CD4-positive, alpha-beta T cell treated with Interleukin-17A for 4 hours (primary cell): ENCODE measurements around the gene KSR2.
"Not testable (repeated sequence)": the region's sequence is repeated elsewhere in the genome, so short reads cannot be mapped to it uniquely, and the experiment has no call there.

Source experiments
- DNase-seq: peaks from one replicate; pipeline ENCODE4 v3.0.0-alpha.2; 2020; ENCODE audit warnings: mixed read lengths

The KSR2 gene

DNA sequence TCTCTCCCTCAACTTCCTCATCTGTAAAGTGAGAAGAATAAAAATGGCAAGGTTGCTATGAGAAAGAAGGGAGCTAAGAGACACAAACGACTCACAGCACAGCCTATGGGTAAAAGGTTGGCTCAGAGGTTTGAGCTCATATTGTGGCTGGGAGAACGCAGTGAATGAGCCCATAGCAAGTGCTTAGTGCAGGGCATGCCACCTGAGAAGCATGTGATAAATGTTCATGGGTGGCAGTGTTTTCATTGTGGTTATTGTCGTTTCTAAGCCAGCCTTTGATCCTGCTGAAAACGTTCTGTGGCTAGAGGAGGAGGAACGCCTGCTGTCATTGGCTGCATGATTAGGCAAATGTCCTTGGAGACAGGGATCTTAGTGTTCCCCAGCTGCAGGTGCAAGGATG is 150.4 kb downstream of the KSR2 start:
- DNase-seq, result no peak

DNA sequence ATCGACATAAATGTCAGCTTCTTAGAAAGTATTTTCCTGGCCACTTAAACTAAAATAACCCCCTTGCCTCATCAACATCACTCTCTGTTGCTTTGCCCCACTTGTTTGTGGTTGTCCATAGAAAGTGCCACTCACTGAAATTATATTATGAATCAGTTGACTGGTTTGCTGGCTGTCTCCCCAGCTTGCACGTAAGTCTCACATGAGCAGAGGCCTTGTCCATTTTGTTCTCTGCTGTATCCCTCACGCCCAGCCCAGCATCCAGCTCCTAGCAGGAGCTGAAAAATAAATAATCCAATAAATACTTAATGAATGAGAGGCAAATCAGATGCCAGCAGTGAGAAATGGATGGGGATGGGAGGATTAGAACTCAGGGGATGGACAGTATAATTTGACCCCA is 159.3 kb downstream of the KSR2 start:
- DNase-seq, result no peak

DNA sequence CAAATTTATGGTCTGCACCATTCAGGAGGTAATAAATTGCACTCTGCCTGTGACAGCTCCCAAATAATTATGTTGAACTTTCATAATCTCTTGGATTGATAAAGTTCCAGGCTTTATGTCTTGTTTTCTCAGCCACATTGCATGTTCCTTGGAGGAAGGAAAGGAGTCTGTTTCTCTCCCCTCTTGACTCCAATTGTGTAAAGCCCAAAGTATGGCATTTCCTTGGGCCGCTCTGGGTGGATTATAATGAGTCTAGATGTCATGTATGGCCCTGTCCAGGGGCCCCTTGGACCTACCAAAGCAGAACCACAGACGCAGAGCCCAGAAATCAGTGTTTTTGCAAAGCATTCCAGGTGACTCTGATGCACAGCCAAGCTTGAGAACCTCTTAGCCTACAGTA is 160.8 kb downstream of the KSR2 start:
- DNase-seq, result no peak

DNA sequence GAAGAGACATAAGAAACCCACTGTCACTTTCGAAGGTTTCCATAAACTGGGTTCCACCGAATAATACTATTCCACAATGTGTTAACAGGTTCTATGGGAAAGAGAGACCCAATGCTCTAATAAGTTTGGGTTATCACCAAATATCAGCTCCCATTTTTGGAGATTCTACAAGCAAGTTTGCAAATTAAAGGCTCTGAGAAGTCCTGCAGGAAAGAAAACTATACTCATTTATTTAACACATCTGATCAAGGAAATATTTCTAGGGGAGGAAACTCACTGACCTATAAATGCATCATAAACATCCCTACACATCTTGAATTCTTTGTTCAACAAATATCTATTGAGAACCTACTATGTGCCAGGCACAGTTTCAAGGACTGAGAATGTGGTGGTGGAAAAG is 161.4 kb downstream of the KSR2 start:
- no peak for DNase-seq

DNA sequence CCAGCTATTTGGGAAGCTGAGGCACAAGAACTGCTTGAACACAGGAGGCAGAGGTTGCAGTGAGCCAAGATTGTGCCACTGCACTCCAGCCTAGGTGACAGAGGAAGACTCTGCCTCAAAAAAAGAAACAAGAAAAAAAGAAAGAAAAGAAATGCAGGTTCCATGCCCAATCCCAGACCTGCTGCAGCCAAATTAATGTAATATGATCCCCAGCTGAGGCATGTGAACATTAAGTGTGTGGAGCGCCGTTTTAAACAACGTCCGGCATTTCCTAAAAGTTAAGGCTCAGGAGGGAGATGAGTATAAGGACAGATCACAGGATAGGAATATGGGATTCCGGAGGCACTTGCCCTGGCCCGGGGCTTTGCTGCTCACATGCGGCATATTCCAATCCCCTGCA is 162.9 kb downstream of the KSR2 start:
- DNase-seq, result no peak

DNA sequence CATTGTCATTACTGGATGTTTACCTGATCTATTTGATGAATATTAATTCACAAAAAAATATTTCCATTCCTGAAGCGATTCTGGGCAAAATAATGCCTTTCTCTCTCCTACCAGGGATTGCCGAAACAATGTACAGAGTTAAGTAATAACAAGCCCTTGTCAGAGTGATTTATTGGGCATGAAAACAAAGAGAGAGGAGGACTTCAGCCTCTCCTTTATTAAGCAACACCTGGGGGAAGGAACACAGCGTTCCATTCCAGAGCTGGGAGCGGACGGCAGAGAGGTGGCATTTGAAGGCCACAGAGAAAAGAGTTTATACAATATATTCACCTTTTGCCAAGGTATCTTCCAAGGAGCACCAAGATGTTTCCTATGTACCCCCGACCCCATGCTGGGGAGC is 165.8 kb downstream of the KSR2 start:
- no peak for DNase-seq

DNA sequence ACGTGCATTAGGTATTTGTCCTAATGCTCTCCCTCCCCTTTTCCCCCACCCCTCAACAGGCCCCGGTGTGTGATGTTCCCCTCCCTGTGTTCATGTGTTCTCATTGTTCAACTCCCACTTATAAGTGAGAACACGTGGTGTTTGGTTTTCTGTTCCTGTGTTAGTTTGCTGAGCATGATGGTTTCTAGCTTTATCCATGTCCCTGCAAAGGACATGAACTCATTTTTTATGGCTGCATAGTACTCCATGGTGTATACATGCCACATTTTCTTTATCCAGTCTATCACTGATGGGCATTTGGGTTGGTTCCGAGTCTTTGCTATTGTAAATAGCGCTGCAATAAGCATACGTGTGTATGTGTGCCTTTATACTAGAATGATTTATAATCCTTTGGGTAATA is 168.1 kb downstream of the KSR2 start:
- DNase-seq, result not testable (repeated sequence)

DNA sequence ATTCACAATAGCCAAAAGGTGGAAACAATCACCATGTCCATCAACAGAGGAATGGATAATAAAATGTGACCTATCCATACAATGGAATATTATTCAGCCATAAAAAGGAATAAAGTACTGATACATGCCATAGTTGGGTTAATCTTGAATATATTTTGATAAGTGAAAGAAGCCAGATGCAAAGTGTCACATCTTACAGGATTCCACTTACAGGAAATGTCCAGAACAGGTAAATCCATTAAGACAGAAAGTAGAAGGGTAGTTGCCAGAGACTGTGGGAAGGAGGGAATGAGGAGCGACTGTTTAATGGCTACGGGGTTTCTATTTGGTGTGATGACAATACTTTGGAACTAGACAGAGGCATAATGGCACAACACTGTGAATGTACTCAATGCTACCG is 171.6 kb downstream of the KSR2 start:
- no peak for DNase-seq

DNA sequence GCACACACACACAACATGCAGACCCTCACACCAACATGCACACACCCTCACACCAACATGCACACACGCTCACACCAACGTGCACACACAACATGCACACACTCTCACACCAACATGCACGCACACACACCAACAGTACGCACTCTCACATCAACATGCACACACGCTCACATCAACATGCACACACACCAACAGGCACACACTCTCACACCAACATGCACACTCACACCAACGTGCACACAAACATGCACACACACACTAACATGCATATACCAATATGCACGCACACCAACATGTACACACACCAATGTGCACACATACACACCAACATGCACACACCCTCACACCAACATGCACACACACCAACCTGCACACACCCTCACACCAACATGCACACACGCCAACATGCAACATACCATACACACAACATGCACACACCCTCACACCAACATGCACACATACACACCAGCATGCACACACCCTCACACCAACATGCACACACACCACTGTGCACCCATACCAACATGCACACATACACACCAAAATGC is 175.8 kb downstream of the KSR2 start:
- DNase-seq, result no peak

DNA sequence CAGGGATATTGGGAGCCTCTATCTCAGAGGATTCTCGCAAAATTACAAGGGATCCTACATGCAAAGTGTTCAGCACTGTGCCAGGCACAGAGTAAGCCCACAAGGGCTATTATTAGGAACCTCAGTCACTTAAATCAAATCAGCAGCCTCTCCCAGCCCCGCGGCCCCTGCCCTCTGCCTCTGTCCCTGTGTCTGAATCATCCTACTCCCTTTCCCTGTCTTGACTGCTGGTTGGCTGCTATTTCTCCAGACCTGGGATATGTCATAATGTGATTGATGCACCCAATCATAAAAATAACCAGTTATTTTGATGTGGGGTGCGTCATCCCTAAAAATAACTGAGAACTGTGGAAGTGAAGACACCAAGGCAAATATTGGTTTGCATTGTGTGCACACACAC is 176.3 kb downstream of the KSR2 start:
- no peak for DNase-seq

DNA sequence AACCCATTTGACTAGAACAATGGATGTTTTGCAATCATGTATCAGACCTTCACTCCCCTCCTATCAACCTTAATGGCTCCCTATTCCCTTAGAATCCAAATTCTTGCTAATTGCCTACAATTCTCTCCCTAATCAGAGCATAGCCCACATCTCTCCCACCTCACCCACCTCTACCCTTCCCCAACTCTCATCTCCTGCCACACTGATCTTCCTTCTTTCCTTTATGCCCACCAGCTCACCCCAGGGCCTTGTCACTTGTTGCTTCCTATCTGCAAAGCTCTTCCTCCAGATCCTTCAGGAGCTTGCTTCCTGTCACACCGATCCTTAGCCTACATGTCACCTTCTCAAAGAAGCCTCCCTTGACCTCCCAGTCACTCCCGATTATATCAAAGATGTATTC is 177.8 kb downstream of the KSR2 start:
- DNase-seq, result no peak

DNA sequence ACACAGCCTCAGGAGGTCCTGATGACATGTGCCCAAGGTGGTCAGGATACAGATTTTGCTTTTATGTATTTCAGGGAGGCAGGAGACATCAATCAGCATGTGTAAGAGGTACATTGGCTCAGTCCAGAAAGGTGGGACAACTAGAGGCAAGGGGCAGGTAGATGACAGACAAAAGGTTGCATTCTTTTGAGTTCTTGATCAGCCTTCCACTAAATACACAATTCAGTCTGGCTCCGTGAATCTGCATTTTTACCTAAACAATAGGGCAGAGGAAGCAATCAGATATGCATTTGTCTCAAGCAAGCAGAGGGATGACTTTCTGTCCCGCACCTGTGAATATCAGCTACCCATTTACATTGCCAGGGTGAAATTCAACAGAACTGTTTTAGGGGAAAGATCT is 178.6 kb downstream of the KSR2 start:
- no peak for DNase-seq

DNA sequence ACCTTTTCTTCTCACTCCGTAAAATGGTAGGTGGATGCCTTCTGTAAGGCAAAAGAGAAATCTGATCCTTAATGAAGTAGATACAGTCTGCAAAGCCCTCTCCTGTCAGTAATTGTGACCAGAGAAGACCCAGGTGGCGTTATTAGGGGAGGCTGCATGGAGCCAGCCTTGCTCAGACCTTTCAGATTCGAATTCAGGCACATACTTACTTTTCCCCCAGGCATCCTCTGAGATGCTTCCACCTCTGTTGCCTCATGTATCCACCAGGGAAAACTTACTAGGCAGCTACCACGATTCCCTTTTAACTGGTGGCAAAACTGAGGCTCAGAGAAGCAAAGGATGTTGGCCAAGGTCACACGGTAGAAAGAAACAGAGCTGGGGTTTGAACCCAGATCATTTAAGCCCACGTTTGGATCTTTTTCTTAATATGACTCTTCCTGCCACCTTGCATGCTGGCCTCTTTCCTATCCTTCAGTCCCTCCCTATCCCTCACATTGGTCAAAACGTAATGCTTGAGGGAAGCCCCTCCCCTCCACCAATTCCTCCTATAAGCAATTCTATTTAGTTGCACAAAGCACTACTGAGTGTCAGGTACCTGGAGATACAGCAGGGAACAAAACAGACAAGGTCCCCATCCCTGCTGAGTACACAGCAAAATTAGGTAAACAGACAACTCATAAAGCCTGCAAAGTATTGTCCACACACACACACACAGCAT is 179.4 kb downstream of the KSR2 start:
- no peak for DNase-seq

DNA sequence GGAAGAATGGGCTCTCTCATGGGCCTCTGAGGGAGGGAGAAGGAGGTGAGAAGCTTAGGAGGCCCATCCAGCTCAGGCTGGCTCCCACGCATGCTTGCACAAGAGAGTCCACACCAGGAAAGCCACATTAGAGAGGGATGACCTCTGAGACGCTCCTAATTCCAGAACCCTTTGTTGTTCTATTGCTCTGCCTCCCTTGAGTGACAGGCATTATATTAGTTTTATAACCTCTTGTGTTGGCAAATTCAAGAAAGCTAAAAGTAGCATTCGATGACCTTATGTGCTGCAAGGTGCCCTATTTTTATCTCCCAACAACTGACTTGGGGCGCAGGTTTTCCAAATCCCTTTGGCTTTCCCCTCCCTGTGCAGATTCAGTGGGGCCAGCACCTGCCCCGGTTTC is 190.1 kb downstream of the KSR2 start:
- DNase-seq, result no peak

DNA sequence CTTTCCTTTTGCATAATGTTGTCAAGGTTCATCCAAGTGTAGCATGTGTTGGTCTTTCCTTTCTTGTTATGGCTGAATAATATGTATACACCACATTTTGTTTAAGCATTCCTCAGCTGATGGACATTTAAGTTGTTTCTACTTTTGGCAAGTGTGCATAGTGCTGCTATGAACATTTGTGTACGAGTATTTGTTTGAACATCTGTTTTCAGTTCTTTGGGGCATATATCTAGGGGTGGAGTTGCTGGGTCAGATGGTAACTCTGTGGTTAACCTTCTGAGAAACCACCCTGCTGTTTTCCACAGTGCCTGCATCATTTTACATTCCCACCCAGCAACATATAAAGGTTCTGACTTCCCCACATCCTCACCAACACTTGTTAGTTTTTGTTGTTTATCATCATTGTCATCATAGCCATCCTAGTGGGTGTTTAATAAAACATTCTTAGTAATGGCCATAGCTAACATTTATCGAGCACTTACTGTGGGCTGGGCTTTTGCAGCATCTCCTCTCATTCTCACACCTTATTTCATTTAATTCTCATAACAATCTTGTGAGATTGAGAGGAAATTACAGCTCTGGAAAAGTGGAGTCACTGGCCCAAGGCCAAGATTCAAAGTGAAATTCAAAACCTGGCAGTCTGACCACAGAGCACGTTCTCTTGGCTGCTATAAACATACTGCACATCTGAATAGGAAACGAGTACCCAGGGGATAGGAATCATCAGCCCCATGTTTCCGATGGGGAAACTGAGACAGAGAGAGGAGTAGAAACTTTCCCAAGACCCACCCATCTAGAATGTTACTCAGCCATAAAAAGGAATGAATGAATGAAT is 193.6 kb downstream of the KSR2 start:
- no peak for DNase-seq

DNA sequence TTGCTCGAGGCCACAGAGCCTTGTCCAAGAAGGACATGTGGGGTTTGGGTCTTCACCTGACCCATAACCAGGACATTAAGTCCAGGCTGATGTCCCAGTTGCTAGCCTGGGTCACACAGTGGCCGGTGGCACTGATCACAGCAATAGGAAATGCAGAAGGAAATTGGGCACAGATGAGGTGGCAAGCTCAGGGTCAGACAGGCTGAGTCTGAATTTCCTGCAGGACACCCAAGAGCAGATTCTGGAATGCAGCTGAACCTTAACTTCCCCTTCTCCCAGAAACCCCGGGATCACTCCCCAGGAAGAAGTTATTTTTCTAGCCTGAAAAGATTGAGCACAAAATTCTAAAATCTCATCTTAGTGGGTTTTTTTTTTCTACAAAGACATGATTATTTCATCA is 199.9 kb downstream of the KSR2 start:
- DNase-seq, result no peak

DNA sequence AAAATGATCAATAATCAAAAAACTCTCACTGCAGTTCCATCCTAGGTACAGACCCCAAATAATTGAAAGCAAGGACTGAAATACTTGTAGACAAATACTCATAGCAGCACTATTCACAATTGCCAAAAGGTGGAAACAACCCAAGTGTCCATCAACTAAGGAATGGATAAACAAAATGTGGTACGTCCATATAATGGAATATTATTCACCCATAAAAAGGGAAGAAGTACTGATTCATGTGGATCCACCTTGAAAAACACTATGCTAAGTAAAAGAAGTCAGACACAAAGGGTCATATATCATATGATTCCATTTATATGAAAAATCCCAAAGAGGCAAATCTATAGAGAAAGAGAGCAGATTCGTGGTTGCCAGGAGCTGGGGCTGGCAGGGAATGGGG is 202.8 kb downstream of the KSR2 start:
- DNase-seq, result no peak

DNA sequence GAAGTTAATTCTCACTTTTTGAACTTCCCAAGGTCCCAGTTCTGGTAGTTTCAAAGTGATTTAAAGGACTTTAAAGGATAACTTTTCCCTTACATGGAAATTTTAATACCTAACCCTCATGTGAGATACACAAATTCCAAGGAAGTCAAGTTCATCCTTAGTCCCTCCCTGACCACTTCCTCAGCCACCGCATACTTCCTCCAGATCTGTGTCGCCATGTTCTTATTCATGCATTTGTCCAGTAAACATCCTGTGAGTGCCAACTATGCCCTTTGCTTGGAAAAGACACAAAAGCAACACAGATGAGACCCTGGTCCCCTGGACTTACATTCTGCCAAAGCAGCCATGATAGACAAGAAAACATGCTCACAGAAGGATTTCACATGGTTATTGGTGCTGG is 206.6 kb downstream of the KSR2 start:
- no peak for DNase-seq

DNA sequence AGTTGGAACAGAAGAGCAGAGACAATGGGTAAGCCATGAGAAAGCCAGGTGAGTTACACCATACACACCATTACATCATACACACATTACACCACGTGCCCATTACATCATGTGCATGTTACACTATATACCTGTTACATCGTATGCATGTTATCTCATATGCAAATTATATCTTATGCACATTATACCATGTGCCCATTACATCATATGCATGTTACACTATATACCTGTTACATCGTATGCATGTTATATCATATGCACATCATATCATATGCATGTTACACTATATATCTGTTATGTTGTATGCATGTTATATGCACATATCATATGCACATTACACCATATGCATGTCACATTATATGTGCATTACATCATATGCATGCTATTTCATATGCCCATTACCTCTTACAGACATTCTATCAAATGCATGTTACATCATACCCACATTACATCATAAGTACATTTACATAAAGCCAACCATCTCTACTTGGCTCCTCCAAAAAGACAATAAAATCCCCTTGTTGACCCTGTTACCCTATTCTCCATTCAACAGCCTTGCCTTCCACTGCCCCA is 207.2 kb downstream of the KSR2 start:
- DNase-seq, result no peak

DNA sequence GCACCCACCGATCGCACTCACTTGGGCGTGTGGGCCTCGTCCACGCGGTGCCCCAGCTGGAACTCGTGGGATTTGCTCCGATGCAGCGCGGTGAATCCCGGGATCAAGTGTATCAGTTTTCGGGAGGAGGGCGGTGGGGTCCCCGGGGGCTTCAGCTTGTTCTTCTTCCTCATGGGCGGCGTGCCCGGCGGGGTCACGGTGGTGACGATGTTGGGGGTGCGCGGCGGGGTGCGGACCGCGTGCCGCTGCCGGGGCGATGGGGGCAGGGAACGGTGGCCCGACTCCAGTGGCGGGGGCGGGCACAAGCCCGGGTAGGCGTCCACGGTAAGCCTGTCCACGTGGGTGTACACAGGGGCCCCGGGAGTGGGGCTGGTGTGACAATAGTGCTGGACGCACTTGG is 207.8 kb downstream of the KSR2 start:
- DNase-seq, result no peak

DNA sequence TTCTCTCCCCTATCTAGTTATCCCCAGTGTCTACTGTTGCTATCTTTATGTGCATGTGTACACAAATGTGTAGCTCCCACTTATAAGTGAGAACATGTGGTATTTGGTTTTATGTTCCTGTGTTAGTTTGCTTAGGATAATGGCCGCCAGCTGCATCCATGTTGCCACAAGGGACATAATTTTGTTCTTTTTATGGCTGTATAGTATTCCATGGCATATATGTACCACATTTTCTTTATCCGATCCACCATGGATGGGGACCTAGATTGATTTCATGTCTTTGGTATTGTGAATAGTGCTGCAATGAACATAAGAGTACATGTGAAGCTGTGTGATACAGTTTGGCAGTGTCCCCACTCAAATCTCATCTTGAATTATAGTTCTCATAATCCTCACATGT is 218.1 kb downstream of the KSR2 start:
- no peak for DNase-seq

DNA sequence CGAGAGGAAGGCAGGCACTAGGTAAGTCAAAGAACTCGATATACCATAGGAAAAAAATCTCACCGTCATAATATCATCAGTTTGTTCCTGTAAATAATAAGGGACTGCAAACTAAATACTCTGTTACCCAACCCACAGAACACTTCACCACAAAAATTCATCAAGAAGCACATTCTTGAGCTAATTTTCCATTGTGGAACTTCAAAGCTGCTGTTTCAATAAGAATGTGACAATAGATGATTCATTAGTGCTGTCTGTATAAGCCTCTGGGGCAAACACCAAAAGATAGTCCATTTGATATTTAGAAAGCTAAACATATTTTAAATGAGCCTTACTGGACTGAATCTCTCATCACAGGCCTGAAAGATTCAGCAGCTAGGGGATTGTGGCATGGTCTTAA is 219.4 kb downstream of the KSR2 start:
- DNase-seq, result no peak

DNA sequence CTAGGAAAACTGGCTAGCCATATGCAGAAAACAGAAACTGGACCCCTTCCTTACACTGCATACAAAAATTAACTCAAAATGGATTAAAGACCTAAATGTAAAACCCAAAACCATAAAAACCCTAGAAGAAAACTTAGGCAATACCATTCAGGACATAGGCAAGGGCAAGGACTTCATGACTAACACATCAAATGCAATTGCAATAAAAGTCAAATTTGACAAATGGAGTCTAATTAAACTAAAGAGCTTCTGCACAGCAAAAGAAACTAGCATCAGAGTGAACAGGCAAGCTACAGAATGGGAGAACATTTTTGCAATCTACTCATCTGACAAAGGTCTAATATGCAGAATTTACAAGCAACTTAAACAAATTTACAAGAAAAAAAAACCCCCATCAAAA is 222.4 kb downstream of the KSR2 start:
- not testable (repeated sequence) for DNase-seq

DNA sequence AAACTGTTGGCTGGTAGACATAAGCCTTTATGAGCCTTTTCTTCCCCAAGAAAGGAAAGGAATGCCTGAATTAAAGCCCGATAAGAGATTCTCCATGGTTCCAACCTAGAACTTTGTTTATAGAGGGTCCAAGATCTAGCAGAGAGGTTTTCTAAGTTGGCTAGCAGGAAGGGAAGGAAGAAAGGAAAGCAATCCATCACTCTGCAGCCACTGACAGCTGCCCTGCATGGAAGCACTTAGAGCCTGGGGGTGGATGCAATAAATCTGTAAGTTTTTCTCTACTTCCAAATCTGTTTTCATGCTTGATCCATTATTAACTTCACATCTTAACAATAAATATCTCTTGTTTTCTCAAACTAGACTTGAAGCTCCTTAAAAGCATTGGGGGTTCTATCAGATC is 224.4 kb downstream of the KSR2 start:
- no peak for DNase-seq
